Measurements from ENCODE around the gene DPF3.

DPF3 gene

DNA sequence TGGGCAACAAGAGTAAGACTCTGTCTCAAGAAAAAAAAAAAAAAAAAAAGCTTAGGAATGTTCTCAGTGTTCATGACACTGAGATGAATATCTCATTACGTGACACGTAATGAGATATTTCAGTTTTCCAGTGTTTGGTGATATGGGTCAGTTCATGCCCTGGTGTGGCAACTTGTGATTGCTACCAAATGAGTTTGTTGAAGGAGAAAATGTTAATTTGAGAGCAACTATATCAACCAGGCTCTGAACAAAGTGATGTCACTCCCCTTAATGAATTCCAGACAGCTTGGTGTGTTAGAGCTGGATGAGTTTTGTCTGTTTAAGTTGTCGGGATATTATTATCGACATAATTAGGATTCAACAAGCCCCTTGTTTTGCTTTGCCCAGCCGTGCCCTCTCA, 211.7 kb downstream of the DPF3 start:
- no peak for DNase-seq (ENCODE audit: low spot score)

DNA sequence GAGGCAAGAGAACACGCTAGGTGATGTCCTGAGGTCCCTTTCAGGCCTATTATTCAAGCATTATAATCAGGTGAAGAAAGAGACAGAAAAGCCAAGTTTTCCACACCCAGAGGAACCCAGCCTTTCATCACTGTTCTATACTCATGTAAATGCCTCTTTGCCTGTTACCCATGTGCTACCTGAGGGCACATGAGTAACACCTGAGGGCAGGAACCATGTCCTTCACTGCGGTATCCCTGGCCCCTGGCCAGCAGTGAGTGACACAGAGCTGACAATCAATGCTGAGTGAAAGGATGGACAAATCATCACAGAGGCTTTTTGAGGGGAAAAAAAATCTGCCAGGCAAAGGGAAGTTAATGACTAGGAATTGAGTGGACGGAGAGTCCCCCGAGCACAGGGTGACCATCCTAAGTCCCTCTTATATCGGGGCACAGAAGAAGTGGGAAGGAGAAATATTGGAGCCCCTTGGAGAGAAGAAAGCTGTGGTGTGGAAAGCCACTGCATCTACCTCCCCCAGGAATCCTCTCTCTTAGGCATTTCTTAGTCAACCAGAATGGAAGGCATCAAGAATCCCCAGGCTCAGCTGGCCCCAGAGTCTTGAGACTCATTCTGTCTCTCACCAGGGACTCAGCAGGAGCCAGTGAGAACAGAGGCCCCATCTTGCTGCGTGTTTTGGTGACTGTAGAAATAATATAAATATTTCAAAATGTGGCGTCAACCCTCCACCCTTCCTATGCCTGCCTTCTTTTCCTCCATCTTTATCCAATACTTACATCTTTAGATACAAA, 212.9 kb downstream of the DPF3 start:
- no peak for DNase-seq (ENCODE audit: low spot score)

DNA sequence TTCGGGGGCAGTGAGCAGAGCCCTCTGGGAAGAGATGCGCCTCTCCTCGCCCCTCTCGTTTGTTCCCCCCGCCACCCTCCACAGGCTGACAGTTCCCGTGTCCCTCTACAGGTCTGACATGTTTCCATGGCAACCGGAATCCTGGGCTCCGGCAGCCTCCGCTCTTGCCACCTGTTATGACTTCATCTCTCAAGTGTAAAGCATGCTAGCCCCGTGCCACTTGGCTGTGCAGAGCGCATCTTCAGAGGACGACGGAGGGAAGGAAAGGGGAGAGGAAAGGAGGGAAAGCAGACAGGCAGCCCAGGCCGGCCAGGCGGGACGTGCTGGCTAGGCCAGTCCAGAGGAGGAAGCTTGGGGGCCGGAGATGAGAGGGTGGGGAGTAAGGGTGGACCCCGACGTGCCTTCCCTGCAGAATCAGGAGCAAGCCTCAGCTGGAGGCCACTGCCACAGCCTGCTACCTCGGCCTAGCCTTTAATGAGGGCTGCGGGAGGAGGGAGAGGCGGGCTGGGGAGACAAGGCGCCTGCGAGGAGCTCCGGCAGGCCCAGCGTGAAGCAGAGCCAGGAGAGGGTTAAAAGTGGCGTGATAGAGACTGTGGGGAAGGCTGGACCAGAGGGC, 214.3 kb downstream of the DPF3 start:
- DNase-seq (ENCODE audit: low spot score), result no peak

DNA sequence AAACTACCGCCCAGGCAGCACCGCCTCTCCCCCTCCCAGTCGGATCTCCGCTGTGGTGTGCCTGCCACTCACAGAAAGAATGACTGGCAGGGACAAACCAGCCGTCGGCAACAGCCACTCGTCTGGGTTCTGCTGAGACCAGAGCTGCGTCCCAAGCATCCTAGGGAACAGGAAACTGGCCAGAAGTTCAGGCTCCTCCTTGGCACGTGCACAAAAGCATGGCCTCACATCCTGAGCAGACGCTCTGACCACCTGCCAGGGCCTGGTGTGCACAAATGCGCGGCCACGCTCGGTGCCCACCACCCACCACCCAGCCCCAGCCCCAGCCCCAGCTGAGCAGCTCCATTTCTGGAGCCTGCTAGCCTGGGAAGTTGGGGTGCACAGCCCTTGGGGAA, 214.8 kb downstream of the DPF3 start:
- DNase-seq (ENCODE audit: low spot score), result no peak

DNA sequence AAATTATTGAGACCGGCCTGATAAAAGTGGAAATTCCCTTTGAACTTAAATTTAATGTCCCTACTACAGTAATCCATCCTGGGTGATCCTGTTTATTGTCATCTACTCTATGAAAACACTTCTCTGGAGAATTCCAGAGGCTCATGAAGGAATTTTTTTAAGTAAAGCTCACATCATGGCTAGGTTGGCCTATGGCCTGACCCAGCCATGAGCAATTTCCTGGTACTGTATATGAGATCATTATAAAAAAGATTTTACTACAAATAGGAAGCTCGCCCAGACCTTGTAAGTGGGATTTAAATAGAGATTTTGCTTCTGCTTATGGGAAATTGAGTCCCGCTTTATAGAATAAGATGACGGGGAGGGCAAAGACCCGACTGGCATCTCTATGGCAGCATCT, 215.5 kb downstream of the DPF3 start:
- no peak for DNase-seq (ENCODE audit: low spot score)

DNA sequence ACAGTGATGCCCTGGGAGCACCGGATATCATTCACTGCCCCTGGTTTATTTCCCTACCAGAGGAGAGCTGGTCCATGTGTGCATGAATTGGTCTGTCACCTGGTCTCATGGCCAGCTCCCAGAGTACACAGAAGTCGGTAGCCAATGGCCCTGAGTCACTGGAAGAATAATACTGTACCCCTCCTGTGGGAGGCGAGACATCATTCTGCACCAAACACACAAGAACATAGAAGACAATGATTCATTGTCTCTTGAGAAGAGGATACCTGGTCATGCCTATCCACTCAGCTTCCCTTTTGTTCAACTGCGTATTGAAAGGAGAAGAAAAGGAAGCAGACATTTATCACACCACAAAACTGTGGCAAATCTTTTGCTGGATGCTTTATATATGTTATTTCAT, 216.2 kb downstream of the DPF3 start:
- no peak for DNase-seq (ENCODE audit: low spot score)

DNA sequence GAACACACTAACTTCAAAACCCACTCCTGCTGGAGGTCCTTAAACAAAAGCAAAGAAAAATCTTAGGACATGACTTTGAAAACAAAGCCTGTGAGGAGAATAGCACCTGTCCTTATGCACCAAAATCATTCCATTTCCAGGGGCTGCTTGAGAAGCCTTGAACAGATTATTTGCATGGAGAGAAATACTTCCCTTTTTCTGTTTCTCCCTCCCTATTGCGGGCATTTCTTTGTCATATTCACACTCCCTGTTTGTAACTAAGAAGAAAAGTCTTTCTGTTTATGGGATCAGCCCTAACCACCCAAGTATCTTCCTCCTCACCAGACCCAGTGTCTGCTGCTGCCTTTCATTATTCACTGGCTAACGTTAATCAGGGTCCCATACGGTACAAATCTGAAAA, 218.8 kb downstream of the DPF3 start:
- no peak for DNase-seq (ENCODE audit: low spot score)

DNA sequence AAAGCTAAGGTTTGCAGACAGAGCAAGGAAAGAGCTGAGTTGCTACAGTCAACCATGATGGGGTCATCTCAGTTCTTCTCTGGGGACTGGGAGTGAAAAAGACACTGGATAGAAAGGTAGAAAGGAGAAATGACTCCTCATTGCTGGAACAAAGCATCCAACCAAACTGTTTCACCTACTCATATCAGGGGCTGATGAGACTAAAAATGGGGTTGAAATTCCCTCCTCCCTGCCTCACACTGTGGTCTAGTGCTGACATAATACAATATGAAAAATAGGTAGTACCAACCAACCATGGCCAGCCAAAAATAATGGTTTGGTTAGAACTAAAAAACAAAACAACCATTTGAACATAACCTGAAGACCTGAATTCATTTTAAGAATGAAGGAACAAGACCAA, 220.7 kb downstream of the DPF3 start:
- no peak for DNase-seq (ENCODE audit: low spot score)

DNA sequence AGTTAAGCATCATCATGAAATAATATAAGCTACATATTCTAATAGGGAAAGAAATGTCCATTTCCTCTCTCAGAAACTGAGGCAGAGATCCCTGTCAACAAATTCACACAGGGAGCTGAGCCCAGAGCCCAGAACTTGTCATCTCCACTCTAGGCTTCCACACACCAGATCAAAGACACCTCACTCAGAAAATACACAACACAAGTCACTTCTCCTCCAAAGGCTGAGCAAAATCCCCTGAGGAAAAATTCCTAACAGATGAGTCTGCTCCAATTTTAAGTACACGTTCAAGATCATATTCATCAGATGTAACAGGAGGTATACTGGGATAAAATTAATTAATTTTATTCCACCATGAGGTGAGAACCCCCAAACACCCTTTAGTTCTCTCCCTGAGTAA, 227.3 kb downstream of the DPF3 start:
- DNase-seq (ENCODE audit: low spot score), result no peak

DNA sequence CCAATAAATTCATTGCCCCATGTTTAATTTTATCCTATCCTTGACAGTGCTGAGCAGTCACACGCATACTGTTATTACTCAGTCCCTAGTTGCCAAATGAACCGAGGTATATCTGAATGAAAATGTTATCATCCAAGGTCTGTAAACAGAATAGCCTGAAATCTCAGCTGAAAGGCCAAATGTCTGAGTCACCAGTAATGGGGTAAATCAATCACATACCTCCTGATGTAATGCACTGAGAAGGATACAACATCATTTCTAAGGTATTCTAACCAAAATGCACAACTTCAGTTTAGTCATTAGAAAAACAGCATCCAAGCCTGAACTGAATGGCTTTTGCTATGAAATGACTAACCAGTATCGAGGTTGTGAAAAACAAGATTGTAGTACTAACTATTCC, 228.6 kb downstream of the DPF3 start:
- DNase-seq (ENCODE audit: low spot score), result no peak

DNA sequence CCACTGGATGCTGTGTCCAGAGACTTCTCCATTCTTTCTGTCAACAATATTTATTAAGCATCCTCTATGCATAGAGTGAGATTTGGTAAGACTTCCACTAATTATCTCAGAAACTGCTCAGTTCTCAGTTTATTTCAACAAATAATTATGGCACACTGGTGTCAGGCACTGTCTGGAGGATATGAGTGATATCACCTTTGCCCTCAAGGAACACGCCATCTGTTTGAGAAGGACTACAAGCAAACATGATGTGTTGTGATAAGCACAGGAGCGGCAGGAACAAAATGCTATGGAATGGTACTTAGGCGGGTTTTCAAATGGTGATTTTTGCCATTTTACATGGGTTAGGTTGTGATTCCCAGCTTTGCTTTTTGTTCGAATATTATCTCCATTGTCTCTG, 229.2 kb downstream of the DPF3 start:
- DNase-seq (ENCODE audit: low spot score), result no peak

DNA sequence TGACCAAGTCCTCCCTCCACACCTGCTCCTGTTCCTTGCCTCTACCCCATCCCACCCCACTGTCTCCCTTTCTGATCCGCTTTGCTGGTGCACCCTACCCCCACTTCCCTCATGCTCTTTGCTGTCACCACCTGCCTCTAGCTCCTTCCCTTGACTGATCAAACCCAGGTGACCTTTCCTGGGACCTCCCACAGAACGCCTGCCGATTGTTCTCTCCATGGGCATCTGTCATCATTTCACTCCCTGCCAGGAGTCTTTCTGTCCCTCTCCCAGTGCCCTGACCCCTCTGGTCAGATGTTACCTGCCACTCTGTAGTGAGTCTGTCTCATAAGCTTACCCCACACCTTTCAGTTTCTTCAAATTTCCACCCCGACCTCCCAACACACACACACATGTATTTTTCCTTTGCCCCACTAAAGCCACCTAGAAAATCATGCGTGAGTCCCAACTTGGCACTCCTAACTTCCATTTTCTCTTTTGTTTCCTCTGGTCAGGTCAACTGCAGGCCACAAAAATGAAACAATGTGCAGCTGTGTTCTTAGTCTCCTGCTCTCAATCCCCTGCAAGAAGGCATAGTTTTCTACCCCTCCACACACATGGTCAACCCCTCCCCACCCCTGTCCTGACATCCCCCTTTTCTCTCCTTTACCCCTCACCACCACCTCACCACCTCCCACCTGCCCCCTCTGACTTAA, 229.8 kb downstream of the DPF3 start:
- DNase-seq (ENCODE audit: low spot score), result no peak

DNA sequence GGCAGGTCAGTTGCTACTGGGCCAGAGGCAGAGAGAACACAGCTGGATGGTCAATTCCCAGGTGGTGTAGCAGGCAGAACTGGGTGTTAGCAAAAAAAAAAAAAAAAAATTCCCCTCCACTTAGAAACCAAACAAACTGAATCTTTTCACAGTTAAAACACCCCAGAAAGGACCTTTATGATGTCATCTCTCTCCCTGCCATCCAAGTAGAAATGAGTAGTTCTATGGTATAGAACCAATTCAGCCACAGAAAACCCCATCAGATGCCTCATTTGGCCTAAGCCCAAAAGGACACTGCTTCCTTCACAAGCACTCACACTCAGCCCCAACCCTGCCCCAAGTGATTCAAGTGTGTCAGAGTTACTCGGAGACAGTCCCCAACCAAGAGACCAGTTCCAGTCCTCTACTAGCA, 230.8 kb downstream of the DPF3 start:
- DNase-seq (ENCODE audit: low spot score), result no peak

DNA sequence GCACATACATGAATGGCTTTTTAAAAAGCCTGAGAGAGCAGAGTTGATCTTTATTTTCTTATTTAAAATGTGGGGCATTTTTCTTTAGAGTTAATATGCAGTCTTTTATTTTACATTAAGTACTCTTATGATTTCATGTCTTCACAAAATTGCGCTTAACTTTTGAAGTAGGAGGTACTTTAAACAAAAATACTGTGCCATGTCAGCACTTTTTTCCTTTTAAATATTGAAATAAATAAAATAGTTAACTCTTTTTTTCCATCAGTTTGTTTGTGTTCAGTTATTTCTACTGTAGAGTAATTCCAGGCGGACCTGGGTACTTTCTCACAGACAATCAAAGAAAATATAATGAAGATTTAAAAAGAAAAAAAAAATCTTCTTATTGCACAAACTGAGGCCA, 231.7 kb downstream of the DPF3 start:
- no peak for DNase-seq (ENCODE audit: low spot score)

DNA sequence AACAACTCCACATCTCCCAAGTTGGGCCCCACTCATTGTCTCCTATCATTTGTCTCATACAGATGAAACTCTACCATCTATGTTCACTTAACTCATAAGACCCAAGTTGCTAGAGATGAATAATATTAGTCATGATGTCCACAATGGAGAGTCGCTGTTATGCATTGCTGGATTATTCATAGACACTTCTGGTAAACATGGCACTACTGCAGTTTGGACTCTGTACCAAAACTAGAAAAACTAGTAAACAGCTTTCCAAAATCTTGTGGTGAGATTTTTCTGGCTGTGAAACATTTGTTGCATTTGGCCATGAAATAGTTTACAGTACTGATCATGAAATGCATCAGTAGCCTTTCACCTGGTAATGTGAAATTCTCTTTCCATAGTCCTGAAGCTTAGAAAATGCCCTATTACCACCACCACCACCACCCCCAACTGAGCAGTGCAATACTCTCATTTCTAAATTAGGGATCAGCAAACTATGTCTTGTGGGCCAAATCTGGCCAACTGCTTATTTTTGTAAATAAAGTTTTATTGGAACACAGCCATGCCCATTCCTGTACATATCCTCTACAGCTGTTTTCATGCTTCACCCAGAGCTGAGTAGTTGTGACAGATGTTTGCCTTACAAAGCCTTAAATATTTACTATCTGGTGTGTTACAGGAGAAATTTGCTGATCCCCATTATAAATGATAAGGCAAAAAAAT, 236.5 kb downstream of the DPF3 start:
- no peak for DNase-seq (ENCODE audit: low spot score)

DNA sequence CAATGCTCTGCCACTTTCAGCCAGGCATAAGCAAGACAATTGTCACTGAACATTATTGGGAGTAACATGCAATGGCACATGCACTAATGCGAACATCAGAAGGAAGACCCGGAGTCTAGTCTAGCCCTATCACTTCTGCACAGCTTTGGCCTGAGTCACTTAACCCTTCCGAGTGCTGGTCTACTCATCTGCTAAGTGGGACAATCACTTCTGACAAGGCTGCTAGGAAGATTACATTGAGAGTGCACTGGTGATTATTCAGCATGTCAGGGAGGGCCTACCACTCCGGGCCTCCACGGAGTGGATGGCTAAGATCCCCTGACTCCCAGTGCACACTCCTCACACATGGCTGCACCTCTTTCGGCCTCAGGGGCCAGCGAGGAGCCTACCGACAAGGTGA, 240.9 kb downstream of the DPF3 start:
- no peak for DNase-seq (ENCODE audit: low spot score)

DNA sequence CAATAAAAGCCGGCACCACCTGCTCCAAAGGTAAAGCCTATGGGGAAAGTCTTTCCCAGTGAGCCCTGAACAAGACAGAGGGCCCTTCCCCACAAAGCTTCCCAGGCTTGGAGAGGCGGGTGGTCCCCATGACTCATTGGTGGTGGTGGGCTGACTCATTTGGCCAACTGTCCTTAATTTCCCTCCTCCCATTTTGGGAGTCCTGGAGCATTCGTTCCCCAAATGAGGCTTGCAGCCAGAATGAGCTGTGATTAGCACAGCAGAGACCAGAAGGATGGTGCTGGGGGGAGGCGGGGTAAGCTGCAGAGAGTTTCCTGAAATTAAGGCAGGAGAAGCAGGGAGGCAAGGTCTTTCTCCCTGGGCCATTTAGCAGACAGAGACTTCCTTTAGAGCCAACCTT, 241.7 kb downstream of the DPF3 start:
- DNase-seq (ENCODE audit: low spot score), result no peak

DNA sequence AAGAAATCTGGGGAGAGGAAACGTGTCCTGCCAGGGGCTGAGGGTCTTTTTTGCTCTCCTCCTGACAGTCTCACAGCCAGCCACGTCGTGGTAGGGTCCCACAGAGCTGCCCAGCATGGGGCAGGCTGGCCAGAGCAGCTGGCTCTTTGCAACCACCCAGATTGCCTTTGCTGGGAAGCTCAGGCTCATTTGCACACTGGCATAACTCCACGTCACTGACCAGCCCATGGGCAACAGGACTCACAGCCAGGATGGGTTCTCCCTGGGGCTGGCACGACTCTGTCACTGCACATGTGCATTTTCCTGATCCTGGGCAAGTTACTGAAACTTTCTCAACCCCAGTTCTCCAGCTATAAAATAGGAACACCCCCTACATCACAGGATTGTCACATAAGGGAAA, 242.2 kb downstream of the DPF3 start:
- no peak for DNase-seq (ENCODE audit: low spot score)

DNA sequence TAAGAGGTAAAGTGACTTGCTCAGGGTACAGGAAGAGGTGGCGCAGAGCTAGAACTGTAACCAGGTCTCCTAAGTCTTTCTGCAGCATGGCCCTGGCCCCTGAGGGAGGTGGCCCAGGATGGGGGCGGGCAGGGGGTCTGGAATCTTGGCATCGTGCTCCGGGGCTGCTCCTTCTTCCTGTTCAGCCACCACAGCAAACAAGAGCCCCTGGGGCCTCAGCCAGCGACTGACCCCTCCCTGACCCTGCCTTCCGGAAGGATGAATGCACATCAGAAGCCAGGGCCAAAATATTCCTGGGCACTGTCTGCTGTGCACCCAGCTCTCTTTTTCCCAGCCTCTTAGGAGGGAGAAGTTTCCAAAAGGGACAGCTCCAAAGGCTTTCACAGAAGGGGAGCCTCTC, 242.8 kb downstream of the DPF3 start:
- no peak for DNase-seq (ENCODE audit: low spot score)

DNA sequence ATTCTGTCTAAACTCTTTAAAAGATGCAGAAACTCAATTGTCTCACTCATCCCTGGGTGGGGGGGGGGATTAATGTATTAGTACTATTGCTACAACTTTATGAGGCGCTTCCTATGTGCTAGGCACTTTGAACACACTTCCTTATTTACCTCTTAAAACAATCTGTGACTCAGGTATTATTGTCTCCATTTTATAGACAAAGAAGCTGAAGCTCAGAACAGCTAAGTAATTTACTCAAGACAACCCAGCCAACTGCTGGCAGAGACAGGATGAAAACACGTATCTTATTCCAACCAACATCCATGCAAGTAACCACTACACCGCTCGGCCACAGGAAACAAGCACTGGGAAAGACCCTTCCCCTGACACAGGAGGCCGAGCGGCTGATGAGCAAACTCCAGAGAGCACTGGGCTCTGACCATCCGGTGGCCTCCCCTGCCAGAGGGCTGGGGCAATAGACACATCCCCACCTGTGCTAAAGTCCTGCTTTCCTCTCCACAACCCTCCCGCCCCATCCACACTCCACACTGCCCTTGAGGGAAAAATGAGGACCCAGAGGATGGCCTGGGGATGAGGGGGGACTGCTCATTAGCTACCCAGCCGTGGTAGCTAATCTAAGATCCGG, 244.2 kb downstream of the DPF3 start:
- no peak for DNase-seq (ENCODE audit: low spot score)

DNA sequence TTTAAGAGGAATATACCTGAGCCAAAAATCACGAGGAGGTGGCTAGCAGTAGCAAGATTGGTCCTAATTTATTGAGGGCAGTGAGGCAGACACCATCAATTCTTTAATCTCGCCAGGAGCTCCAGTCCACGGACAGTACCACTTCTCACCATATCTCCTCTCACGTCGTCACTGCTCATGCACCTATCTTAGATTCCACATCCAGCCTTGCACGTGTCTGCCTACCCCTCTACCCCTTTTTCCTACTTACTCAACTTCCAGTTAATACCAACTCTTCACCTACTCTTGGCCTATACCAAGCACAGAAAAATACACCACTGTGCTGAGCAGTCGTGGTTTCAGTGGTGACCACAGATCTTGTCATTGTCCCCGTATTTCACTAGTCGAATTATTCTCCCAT, 246.1 kb downstream of the DPF3 start:
- DNase-seq (ENCODE audit: low spot score), result no peak

DNA sequence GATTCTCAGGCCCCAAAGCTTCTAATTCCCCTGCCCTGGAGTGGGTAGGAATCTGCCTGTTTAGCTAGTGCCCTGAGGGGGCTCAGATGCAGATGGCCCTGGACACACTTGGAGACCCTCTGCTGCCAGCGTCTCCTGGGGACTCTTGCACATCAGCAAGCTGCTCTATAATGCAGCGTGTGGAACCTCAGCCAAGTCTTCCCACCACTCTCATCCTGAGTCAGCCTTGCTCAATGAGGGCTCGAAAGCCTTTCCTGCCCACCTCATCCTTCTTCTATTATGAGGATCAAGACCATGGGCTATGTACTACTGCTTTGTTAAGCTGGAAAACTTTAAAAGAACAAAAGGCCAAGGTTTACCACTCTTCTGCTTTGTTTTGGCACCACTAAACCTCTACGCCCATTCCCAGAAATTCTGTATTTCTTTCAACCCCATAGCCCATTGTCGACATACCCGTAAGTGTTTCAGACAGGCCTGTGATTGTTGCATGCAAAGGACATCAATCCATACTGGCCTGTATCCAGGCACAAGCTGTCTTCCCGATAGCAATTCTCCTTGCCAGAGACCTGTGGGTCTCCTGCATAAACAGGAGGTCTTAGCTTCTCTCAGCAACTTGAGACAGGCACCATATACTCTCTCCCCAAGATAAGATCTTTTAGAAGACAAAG, 246.9 kb downstream of the DPF3 start:
- no peak for DNase-seq (ENCODE audit: low spot score)

Data from CD4-positive, alpha-beta T cell treated with Interleukin-15 for 4 hours (primary cell).